Fibroblast of gingiva (primary cell): Measurements from ENCODE around the gene ANKRD22.
"Not testable (repeated sequence)": the region's sequence is repeated elsewhere in the genome, so short reads cannot be mapped to it uniquely, and the experiment has no call there.

ENCODE experiments used
- DNase-seq: peaks from one replicate; pipeline ENCODE4 v3.0.0-alpha.2; 2011; ENCODE audit warnings: low read depth

ANKRD22 gene

DNA sequence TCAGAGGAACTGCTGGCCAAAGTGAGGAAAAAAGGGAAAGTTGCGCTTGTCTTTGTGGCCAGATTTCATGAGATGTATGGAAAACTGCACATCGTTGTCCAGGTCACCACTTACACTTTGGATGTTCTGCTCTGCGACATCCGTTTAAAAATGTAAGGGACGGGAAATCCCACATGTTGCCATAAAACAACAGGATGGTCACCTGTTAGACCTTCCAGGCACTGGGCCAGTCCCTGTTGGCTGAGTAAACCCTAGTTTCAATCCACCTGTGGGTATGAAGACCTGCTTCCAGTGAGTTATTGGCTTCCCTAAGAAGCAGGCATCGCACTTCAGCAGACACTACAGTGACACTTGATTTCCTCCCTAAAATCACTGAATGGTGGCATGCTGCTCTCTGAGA, 25.7 kb upstream of the ANKRD22 start:
- DNase-seq: no peak

- no peak for DNase-seq
Observed at GRCh38 chr10:88875081-88875480, 23.4 kb upstream of the ANKRD22 start.

GRCh38 chr10:88874281-88874680, 22.6 kb upstream of the ANKRD22 start:
- DNase-seq: no peak

- no peak for DNase-seq
Observed at GRCh38 chr10:88873757-88874156, 22.1 kb upstream of the ANKRD22 start.

DNA sequence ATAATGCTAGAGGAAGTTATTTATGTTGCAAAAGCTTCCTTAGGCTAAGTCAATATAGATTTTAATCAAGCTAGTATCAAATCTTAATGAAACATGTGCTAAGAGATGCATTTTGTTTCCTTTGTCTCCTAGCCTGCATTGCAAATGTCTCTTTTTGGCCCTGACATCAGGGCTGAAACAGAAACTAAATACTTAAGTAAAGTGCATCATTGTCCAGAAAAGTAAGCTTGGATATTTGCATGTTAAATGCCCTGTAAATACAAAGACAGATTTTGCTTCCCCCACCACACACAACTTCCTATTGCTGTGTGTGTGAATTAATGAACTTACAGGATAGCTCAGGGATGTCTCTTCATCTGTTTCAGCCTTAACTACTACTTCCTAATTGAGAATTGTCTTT, 18.4 kb upstream of the ANKRD22 start:
- no peak for DNase-seq

GRCh38 chr10:88866454-88866853, 14.8 kb upstream of the ANKRD22 start:
- DNase-seq: no peak

DNA sequence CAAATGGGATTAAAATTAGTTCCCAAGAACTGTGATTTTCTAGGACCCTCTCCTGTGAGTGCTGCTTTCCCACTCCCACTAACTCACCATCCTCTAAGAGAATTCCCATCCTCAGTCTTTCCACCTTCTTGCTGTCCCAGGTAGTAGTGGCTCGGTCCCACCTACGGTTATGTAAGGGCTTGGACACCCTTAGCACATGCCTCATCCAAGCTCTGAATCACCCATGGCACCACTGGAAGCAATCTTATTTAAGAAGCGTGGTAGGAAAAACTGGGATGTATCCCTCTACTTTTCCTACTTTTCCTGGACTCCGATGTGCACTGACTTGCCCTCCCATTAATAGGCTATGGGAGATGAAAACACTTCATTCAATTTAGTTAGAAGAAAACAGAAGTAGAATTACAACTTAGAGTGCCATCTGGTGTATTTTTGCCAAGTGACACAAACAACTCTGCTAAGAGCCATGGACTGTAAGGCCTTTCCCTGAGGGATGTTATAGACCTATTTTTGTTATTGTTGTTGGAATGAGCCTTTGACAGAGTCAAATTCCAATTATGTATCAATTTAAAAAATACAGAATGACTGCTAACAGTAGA, 13.7 kb upstream of the ANKRD22 start:
- DNase-seq: peak; percentile 33

GRCh38 chr10:88861036-88861435, 9.4 kb upstream of the ANKRD22 start:
- DNase-seq: no peak

- DNase-seq: no peak
Observed at GRCh38 chr10:88858491-88858890, 6.8 kb upstream of the ANKRD22 start.

DNA sequence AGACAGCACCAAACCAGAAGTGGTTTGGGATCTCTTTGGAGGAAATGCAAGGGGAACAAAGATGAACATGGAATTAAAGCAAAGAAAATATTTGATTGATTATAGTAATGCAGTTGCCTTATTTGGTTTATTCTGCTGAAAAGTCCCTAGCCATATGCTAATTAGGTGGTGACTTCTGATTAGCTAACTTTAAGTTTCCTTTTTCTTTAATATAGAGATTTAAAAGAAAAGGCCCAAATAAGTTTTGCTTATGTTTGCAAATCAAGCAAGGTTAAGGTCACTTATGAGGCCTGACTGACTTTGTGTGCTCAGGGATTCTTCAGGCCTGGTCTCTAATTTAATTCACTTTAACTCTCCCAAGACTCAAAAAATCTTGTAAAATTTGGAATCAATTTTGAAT, 6.2 kb upstream of the ANKRD22 start:
- no peak for DNase-seq

DNA sequence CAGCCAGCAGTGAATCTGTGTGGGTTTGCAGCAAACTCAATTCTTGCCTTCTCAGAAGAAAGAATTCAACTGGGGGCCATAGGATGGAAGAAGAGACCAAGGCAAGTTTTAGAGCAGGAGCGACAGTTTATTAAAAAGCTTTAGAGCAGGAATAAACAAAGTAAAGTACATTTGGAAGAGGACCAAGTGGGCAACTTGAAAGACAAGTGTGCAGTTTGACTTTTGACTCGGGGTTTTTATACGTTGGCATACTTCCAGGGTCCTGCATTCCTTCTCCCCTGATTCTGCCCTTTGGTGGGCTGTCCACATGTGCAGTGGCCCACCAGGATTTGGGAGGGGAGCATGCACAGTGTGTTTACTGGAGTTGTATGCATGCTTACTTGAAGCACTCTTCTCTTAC, 3.0 kb upstream of the ANKRD22 start:
- no peak for DNase-seq

DNA sequence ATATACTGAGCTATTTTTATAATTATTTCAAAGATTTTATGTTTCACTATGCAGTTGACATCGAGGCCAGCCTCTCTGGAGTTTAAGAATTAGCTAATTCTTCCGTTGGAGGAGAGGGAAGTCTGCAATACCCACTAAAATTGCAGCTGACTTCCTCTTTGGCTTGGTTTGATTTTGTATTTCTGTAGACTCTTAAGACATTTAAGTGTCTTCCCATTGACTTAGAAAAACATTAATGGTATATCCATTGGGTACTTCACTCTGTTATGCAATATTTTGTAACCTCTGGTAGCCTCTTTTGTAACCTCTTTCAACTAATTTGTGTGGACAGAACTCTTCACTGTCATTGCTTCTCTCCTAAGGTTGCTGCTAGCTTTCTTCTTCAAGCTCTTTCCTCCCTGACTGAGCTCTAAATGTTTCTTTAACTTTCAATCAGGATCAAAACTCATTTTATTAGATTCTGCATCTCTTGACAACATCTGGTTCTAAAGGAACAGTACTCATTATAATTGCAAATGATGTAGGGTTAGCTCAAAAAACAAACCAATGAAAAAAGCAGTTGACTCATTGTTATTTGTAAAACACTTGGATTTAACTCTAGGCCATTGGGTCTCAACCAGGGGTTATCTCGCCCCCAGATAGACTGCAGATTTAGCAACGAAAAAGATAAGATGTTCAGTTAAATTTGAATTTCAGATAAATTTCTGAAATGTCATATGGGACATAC, 1.7 kb upstream of the ANKRD22 start:
- DNase-seq: no peak

- DNase-seq: no peak
Observed at GRCh38 chr10:88852327-88852726, 683 bp upstream of the ANKRD22 start.

DNA sequence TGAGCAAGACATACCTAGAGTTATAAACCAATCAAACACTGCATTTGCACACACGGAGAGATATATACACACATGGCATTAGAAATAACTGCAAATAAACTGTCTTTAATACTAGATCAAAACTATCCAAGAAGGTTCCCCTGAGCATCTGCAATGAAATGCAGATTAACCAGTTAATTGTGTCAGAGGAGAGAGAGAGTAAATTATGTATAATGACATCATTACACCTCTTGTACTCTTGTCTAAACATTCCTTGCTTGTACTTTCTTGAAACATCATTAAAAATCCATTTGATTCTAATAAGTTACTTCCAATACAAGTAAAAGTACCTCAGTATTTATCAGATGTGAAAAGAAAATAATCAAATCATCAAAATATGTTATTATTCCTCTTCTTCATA, 932 bp downstream of the ANKRD22 start:
- DNase-seq: no peak

DNA sequence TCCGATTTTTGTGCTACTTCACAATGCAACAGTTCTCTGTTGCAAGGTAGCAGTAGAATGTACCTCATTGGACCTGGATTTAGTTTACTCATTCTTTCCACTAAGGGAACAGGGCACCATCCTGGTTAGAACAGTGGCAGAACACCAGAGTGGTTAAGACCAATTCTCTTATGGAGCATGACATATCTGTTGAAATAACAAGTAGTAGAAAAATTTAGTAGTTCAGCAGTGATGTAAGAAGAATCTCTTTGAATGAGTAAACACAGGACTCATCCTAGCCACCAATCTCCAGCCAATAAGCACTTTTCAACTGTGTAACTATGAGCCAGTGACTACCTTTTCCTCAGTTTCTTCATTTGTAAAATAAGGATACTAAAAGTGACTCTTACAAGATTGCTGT, 2.4 kb downstream of the ANKRD22 start:
- peak; percentile 55 for DNase-seq

DNA sequence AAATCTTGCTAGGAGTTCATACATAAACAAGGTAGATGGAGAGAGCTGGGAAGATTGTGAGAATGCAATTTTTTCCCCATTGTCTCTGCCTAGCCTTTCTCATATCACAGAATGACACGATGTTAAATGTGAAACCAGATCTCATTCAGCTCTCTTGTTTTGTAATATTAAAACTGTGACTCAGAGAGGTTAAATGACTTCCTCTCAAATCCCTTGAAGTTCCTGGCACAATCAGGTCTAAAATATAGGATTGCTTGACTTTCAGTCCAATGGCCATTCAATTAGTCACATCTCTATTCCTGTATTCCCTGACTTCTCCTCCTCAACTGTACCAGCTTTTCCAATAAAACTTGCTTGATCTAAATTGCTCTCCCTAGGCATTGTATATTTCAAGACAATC, 3.1 kb downstream of the ANKRD22 start:
- DNase-seq: peak; percentile 75

DNA sequence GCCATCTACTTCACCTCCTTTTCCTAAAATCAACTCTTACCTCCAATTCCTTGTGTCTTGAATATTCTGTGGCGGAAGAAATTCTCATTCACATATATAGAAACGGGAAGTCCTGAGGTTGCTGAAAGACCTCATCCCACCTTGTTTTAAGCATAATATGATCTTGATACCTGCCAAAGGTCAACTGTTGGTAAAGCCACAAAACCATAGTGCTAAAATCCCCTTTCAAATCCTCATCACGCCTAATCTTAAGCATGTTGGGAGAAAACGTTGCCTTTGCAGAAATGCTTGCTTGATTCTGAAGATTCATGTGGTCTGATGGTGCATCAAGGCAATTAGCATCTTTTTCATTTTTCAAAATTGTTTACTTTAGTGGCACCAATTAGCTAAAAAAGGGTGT, 8.5 kb downstream of the ANKRD22 start:
- no peak for DNase-seq

DNA sequence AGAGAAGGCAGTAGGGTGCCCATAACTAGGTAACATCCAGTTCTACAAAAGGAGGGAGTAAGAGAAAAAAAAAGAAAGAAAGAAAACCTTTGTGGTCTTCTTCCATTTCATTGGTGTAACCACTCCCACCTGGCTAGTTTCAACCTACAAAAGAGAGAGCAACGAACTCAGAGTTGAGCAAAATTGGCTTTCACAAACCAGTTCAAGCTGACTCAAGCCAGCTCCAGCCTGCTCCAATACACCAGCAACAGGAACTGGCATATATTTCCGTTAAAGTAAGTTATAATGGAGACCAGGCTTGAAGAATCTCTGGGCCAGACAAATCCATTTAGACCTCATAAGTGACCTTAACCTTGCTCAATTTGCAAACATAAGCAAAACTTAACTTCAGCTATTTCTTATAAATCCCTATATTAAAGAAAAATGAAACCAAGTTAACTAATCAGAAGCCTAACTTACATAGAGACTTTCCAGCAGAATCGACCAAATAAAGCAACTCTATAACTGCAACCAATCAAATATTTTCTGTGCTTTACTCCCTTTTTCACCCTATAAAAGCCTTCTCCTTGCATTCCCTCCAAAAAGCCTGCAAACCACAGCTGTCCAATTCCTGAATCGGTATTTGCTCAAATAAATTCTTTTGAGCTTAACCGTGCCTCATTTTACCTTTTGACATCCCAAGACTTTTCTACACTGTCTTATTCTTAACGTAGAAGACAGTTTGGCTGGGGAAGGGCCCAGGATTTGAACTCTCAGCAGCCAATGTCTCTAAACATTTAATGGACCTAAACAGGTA, 10.1 kb downstream of the ANKRD22 start:
- DNase-seq: peak; percentile 33

- DNase-seq: no peak
Observed at GRCh38 chr10:88840881-88841280, 10.8 kb downstream of the ANKRD22 start.

DNA sequence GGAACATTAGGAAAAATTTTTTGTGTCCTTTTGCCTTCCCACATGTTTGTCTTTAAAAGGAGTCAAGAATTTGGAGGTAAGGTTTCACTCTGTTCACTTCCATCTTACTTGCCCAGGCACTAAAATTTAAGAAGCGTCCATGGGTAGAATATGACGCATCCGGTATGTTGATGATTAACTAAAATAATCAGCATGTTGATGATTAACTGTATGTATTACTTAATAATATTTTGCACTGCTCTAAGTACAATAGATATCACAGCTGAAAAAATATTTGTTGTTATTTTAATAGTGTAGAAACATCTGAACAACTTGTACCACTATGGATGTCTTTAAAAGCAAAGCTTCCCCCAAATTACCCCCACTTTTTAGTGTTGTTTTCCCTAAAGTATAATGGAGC, 11.5 kb downstream of the ANKRD22 start:
- no peak for DNase-seq

- DNase-seq: no peak
Observed at GRCh38 chr10:88838766-88839350, 12.8 kb downstream of the ANKRD22 start.

DNA sequence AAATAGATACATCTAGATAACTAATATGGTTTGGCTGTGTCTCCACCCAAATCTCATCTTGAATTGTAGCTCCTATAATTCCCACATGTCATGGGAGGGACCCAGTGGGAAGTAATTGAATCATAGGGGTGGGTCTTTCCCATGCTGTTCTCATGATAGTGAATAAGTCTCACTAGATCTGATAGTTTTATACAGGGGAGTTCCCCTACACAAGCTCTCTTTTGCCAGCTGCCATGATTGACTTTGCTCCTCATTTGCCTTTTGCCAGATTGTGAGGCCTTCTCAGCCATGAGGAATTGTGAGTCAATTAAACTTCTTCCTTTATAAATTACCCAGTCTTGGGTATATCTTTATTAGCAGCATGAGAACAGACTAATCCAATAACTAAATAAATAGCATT, 14.0 kb downstream of the ANKRD22 start:
- DNase-seq: not testable (repeated sequence)

DNA sequence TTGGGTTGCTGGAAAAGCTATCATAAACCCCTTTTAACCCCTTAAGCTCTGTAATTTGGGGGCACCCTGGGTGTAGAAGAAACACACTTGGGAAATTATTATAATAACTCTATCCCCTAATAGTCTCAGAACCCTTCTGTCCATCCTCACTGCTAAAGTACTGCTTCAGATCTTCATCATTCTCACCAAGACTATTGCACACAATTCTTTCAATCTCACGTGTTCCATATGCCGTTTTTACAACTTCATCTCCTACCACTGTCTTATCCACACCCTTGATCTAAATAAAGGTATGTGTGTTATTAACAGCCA, 15.8 kb downstream of the ANKRD22 start:
- no peak for DNase-seq
